ENCODE results near the gene PCMT1. TPM values are rescaled to one million over a fixed set of nuclear protein-coding genes. Genes with fewer than 3 reads are reported as not detected.

Gene PCMT1
- total and polyA plus RNA-seq, 8 donors = 9.7 to 35.6 (median 26.9) TPM

GRCh38 chr6:149783551-149783950 lies 34.0 kb downstream of the PCMT1 start:
- Histone ChIP-seq H3K4me3 (no peak overlapping the region), H3K9me3 (no peaks in the 10 kb centered on the region), H3K4me1 (no peaks in the 10 kb centered on the region), H3K27me3 (no peaks in the 10 kb centered on the region), H3K27ac (no peak overlapping the region), H3K36me3 (no peaks in the 10 kb centered on the region)
- intact Hi-C loops (cut with DNase I) = no loop called here
- no peak for DNase-seq
- 86 to 95% methylated on average over 3 of the region's 3 CpGs for WGBS, 2 donors
- FAIRE-seq = no peak
- ATAC-seq = no peak
- TF ChIP-seq CTCF (IDR thresholded peaks at IDR 0.05) = no peak

DNA sequence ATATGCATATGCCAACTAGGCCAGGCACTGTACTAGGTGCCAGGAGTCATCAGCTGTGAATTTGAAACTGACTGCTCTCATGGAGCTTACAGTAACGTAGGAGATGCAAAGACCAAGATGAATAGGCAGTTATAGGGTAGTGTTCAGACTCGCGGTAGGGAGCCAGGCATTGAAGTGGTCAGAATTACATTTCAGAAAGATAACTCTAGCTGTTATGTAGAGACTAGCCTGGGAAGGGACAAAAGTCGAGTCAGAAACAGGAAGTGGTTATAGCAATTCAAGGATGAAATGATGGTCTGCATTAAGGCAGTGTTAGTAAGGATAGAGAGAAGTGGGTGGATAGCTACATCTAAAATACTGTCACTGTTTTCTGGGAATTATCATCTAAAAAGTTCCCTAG lies 56.6 kb downstream of the PCMT1 start:
- intact Hi-C loops (cut with DNase I) = no loop called here
- no peak for TF ChIP-seq CTCF (IDR thresholded peaks at IDR 0.05)

GRCh38 chr6:149809798-149810197 lies 60.3 kb downstream of the PCMT1 start:
- DNase-seq (no peak), ATAC-seq (no peak), FAIRE-seq (no peak)
- peaks cover 0 to 7% (median 0%) of the 10 kb centered on the region in 3 donors for H3K36me3 ChIP-seq
- H3K4me1 ChIP-seq = no peaks in the 10 kb centered on the region
- H3K27me3 ChIP-seq = no peaks in the 10 kb centered on the region
- intact Hi-C loops (cut with DNase I) = no loop called here
- H3K4me3 ChIP-seq = no peak overlapping the region
- 86 to 93% methylated on average over 2 of the region's 2 CpGs for WGBS, 2 donors
- H3K9me3 ChIP-seq = no peaks in the 10 kb centered on the region
- no peak overlapping the region for H3K27ac ChIP-seq
- TF ChIP-seq CTCF (IDR thresholded peaks at IDR 0.05) = no peak

More for the DNA sequence above, 56.6 kb downstream of the PCMT1 start:
- DNase-seq = no peak
- FAIRE-seq = no peak
- Histone ChIP-seq H3K4me3 (no peak overlapping the region), H3K36me3 (peaks cover 0 to 15% (median 0%) of the 10 kb centered on the region in 3 donors), H3K9me3 (no peaks in the 10 kb centered on the region), H3K27me3 (no peaks in the 10 kb centered on the region), H3K27ac (no peak overlapping the region), H3K4me1 (no peaks in the 10 kb centered on the region)
- 87 to 89% methylated on average over 4 of the region's 4 CpGs for whole genome bisulfite sequencing, 2 donors
- no peak for ATAC-seq

DNA sequence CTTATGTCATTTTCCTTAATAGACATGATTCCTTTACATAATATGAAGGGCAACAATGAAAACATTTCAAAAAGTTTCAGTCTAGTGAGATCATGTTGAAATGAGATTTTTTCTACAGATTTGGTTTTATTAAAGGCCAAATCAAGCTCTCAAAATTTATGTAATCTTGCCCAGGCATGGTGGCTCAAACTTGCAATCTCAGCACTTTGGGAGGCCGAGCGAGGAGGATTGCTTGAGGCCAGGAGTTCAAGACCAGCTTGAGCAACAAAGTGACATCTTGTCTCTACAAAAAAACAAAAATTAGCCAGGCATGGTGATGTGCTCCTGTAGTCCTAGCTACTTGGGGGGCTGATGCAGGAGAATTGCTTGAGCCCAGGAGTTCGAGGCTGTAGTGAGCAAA lies 63.8 kb downstream of the PCMT1 start:
- no peaks in the 10 kb centered on the region for H3K27me3 ChIP-seq
- no peak for TF ChIP-seq CTCF (IDR thresholded peaks at IDR 0.05)
- H3K27ac ChIP-seq = no peak overlapping the region
- no peaks in the 10 kb centered on the region for H3K4me1 ChIP-seq
- H3K9me3 ChIP-seq = no peaks in the 10 kb centered on the region
- intact Hi-C loops (cut with DNase I) = no loop called here
- H3K36me3 ChIP-seq = peaks cover 0 to 7% (median 0%) of the 10 kb centered on the region in 3 donors
- 95 to 100% methylated on average over 3 of the region's 3 CpGs for WGBS, 2 donors
- no peak for DNase-seq
- FAIRE-seq = no peak
- no peak for ATAC-seq
- no peak overlapping the region for H3K4me3 ChIP-seq

- H3K27ac ChIP-seq = no peak overlapping the region
- no peaks in the 10 kb centered on the region for H3K27me3 ChIP-seq
- no peak for ATAC-seq
- DNase-seq = no peak
- no peak overlapping the region for H3K4me3 ChIP-seq
- intact Hi-C loops (cut with DNase I) = no loop called here
- peaks cover 0 to under 1% (median 0%) of the 10 kb centered on the region in 3 donors for H3K36me3 ChIP-seq
- no peaks in the 10 kb centered on the region for H3K9me3 ChIP-seq
- TF ChIP-seq CTCF (IDR thresholded peaks at IDR 0.05) = no peak
- 91 to 95% methylated on average over 4 of the region's 4 CpGs for WGBS, 2 donors
- FAIRE-seq = no peak
- no peaks in the 10 kb centered on the region for H3K4me1 ChIP-seq
Measured at GRCh38 chr6:149815788-149816187, 66.2 kb downstream of the PCMT1 start.
